NT2/D1 (cell line): Measurements from ENCODE around the gene VPS16.

Source experiments
- YY1 ChIP-seq: IDR thresholded peaks from 2 replicates; pipeline ENCODE4 v1.6.1; 2011; ENCODE audit not compliant: insufficient read length, insufficient read depth
- ZNF274 ChIP-seq: IDR thresholded peaks from 2 replicates; pipeline ENCODE4 v1.6.1; 2011; ENCODE audit warnings: mild to moderate bottlenecking, low read depth, low read length

- TF ChIP-seq ZNF274 (no peak), YY1 (no peak)
These were observed 38.6 kb downstream of the VPS16 start for GRCh38 chr20:2879146-2879545.
